ENCODE measurements around the gene DNALI1.

DNALI1 gene

GRCh38 chr1:37601441-37601840, 44.7 kb downstream of the DNALI1 start:
- DNase-seq (ENCODE audit: low spot score) = no peak

- peak; percentile 16 for DNase-seq (ENCODE audit: low spot score)
Observed at GRCh38 chr1:37602750-37603694, 46.3 kb downstream of the DNALI1 start.

DNA sequence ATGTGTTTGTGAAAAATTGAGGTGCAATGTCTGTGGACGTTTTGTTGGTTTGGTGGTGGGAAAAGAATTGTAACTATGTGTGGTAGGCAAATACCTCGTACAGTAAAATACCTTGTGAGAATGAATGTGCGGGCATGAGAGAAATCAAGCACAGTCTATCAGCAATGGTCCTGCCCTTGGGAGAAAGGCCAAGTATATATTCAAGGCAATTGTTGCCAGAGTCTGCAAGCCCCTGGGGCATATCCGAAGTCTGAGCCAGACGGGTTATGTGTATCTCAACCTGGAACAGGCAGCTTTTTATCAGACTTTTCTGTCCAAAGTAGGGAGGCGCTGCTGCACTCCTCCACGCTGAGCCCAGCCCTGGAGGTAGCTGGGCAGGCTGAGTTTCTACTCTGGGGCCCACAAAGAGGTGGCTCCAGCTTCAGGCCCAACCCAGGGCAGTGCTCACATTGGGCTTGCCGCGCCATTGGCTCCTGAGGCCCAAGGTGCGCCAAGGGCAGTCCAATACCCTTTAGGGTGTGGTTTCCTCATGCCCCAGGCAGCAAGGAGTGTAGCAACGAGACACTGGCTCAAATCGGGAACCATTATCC, 48.4 kb downstream of the DNALI1 start:
- no peak for DNase-seq (ENCODE audit: low spot score)

- DNase-seq (ENCODE audit: low spot score) = no peak
Observed at GRCh38 chr1:37605806-37606474, 49.2 kb downstream of the DNALI1 start.

GRCh38 chr1:37606481-37607263, 49.9 kb downstream of the DNALI1 start:
- no peak for DNase-seq (ENCODE audit: low spot score)

DNA sequence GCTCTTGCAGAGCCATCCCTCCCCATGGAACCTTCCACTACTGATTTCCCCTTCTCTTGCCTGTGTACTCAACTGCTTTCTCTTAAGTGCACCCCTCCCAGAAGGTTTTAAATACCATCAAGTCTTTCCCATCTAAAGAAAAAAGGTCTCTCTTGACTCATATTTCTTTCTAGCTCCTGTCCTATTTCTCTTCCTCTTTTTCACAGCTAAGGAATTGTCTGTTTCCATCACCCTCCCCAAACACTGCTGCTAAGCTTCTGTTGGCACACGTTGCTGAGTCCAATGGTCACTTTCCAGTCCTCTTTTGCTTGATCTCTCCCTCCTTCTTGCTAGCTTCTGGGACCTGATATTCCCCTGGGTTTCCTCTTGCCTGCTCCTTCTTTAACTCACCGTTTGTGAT, 52.3 kb downstream of the DNALI1 start:
- no peak for DNase-seq (ENCODE audit: low spot score)

- DNase-seq (ENCODE audit: low spot score) = no peak
Observed at GRCh38 chr1:37609994-37610393, 53.3 kb downstream of the DNALI1 start.

DNA sequence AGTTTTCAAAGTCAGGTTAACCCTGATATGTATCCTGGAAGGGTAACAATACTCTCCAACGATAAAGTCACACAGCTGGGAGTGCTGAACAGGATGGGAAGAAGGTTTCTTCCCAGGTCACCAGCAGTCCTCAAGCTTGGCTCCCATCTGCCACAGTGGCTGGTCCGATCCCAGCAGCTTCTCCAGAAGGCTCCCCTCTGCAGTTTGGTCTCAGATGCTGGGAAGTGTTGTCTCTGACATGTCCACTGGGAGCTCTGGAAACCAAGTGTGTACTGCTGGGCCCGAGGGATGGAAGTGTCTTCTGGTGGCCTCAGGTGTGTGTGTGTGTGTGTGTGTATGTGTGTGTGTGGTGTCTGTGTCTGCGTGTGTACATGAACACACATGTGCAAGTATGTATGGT, 55.4 kb downstream of the DNALI1 start:
- no peak for DNase-seq (ENCODE audit: low spot score)

DNA sequence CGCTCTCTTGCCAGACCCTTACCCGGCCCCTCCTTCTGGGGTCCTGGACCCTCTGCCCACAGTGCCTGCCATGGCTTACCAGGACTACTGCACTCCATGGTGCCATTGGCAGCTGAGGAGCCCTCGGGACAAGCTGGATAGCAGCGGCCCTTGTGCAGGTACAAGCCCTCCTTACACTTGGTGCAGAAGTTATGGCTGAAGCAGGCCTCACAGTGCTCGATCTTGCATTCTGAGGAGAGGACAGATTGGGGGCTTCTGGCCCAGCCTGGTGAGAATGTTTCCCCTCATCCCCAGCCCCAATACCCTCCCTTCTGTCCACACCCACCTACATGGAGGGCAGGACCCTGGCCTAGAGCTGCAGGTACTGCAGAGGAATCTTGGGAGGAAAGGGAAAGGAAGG, 57.4 kb downstream of the DNALI1 start:
- DNase-seq (ENCODE audit: low spot score) = no peak

- no peak for DNase-seq (ENCODE audit: low spot score)
Observed at GRCh38 chr1:37616330-37616729, 59.6 kb downstream of the DNALI1 start.
